CD14-positive monocyte (primary cell): ENCODE data around the gene IGF2BP2. TPM values are rescaled to one million over a fixed set of nuclear protein-coding genes. Genes with fewer than 3 reads are reported as not detected.
"Not testable (repeated sequence)": the region's sequence is repeated elsewhere in the genome, so short reads cannot be mapped to it uniquely, and the experiment has no call there.

ENCODE experiments used
- DNase-seq, 3 donors: peaks; one replicate each; pipeline ENCODE4 v3.0.0-alpha.2; 2011 to 2022
- H2AFZ ChIP-seq: 2 replicates; pipeline ENCODE4 v1.6.0; 2012; ENCODE audit warnings: mild to moderate bottlenecking, low read depth, low read length, inconsistent platforms; ENCODE audit not compliant: insufficient read depth, poor library complexity, severe bottlenecking
- H3K27ac ChIP-seq, 2 donors: 1 replicate in 1 of 2; 2 replicates in 1 of 2; pipeline ENCODE4 v1.5.1; 2012 to 2013; ENCODE audit warnings: low read length in 2 of 2, control low read depth in 1 of 2, inconsistent platforms in 1 of 2, low read depth in 1 of 2, mild to moderate bottlenecking in 1 of 2
- H3K27me3 ChIP-seq, 2 donors: one replicate each; pipeline versions ENCODE4 v1.6.0 to v1.6.1; 2011 to 2013; ENCODE audit warnings: low read length in 2 of 2; ENCODE audit not compliant: control insufficient read depth in 2 of 2, insufficient read depth in 2 of 2
- H3K36me3 ChIP-seq, 2 donors: replicated peaks in 1 of 2; 1 replicate in 1 of 2; 2 replicates in 1 of 2; pipeline versions ENCODE4 v1.5.1 to v1.6.1; 2012 to 2013; ENCODE audit warnings: low read length in 2 of 2, control low read depth in 1 of 2, inconsistent platforms in 1 of 2, mild to moderate bottlenecking in 1 of 2; ENCODE audit not compliant: insufficient read depth in 2 of 2, control insufficient read depth in 1 of 2
- H3K4me1 ChIP-seq, 2 donors: 1 replicate in 1 of 2; 2 replicates in 1 of 2; pipeline versions ENCODE4 v1.5.1 to v1.6.1; 2012 to 2013; ENCODE audit warnings: low read length in 2 of 2, control low read depth in 1 of 2, inconsistent platforms in 1 of 2, mild to moderate bottlenecking in 1 of 2, moderate library complexity in 1 of 2; ENCODE audit not compliant: insufficient read depth in 2 of 2, control insufficient read depth in 1 of 2
- H3K4me2 ChIP-seq: replicated peaks from 2 replicates; pipeline ENCODE3; 2012; ENCODE audit warnings: low read length, moderate library complexity, mild to moderate bottlenecking; ENCODE audit not compliant: poor library complexity, severe bottlenecking; ENCODE audit errors: extremely low read depth
- H3K4me3 ChIP-seq, 3 experiments: fragments of 200-600 bp in 1 of 3; sonication (generic) in 1 of 3; replicated peaks in 1 of 3; 1 replicate in 2 of 3; 2 replicates in 1 of 3; pipeline ENCODE4 v1.5.1; 2011 to 2013; ENCODE audit warnings: low read length in 3 of 3, mild to moderate bottlenecking in 3 of 3, control low read depth in 2 of 3, low read depth in 2 of 3, inconsistent platforms in 1 of 3, moderate library complexity in 1 of 3
- H3K79me2 ChIP-seq: 2 replicates; pipeline ENCODE4 v1.6.0; 2012; ENCODE audit warnings: mild to moderate bottlenecking, control low read depth, inconsistent platforms, low read length, moderate library complexity; ENCODE audit not compliant: insufficient read depth
- H3K9ac ChIP-seq: 2 replicates; pipeline ENCODE4 v1.6.0; 2017; ENCODE audit warnings: low read length, mild to moderate bottlenecking; ENCODE audit not compliant: insufficient read depth, poor library complexity, severe bottlenecking
- H3K9me3 ChIP-seq, 2 donors: replicated peaks in 1 of 2; 1 replicate in 1 of 2; 2 replicates in 1 of 2; pipeline versions ENCODE4 v1.5.1 to v1.6.1; 2012 to 2013; ENCODE audit warnings: low read length in 2 of 2, control low read depth in 1 of 2; ENCODE audit not compliant: control insufficient read depth in 1 of 2, insufficient read depth in 1 of 2
- H4K20me1 ChIP-seq: 2 replicates; pipeline ENCODE4 v1.6.0; 2012; ENCODE audit warnings: mild to moderate bottlenecking, low read length, control low read depth, moderate library complexity; ENCODE audit not compliant: insufficient read depth
- H3K27ac Mint-ChIP-seq, 7 donors: one replicate each; pipeline ENCODE4 v1.8.0; 2020; ENCODE audit warnings: mild to moderate bottlenecking in 7 of 7, mixed read lengths in 7 of 7, moderate library complexity in 6 of 7, inconsistent platforms in 2 of 7
- H3K27me3 Mint-ChIP-seq, 3 donors: one replicate each; pipeline ENCODE4 v1.8.0; 2021 to 2022; ENCODE audit warnings: low read depth in 3 of 3, mild to moderate bottlenecking in 3 of 3, mixed read lengths in 3 of 3, moderate library complexity in 3 of 3, inconsistent platforms in 1 of 3
- H3K36me3 Mint-ChIP-seq, 2 donors: one replicate each; pipeline ENCODE4 v1.8.0; 2020; ENCODE audit warnings: mixed read lengths in 2 of 2, inconsistent platforms in 1 of 2, mild to moderate bottlenecking in 1 of 2
- H3K4me1 Mint-ChIP-seq: one replicate; pipeline ENCODE4 v1.8.0; 2020; ENCODE audit warnings: mild to moderate bottlenecking, mixed read lengths
- H3K4me3 Mint-ChIP-seq, 2 donors: one replicate each; pipeline ENCODE4 v1.8.0; 2020; ENCODE audit warnings: mild to moderate bottlenecking in 2 of 2, mixed read lengths in 2 of 2, moderate library complexity in 1 of 2
- H3K9me3 Mint-ChIP-seq, 7 donors: one replicate each; pipeline ENCODE4 v1.8.0; 2020 to 2022; ENCODE audit warnings: mixed read lengths in 7 of 7, mild to moderate bottlenecking in 6 of 7, moderate library complexity in 6 of 7, inconsistent platforms in 2 of 7
- WGBS: methylation state at CpG from one replicate; pipeline ENCODE4 v1.1.5; 2013; ENCODE audit warnings: missing lambda C conversion rate; ENCODE audit not compliant: insufficient coverage; 5-methylcytosine and 5-hydroxymethylcytosine counted together
- intact Hi-C, 2 donors: fragments of 100-400 bp; cut with micrococcal nuclease; formaldehyde crosslinking; loops; one replicate each; pipeline versions ENCODE4 v1.15.0 to v1.15.1; 2023
- polyA plus RNA-seq, 3 donors: library from polyadenylated mRNA; depleted of rRNA in 1 of 3; unstranded in 2 of 3; stranded (reverse) in 1 of 3; fragments of 300-500 nt in 2 of 3; fragments of >200 nt in 1 of 3; fragmentation: Illumina TruSeq in 2 of 3; gene quantifications; 1 replicate in 2 of 3; 2 replicates in 1 of 3; pipeline ENCODE4 v1.2.3, GENCODE V29; 2012 to 2021
- TF ChIP-seq, protein P1 (sequence below): fragments of 200-600 bp; IDR thresholded peaks from one replicate; pipeline ENCODE4 v1.8.0; 2022; ENCODE audit warnings: antibody characterized with exemption, mild to moderate bottlenecking

Gene IGF2BP2
- polyA plus RNA-seq, 3 donors = 0.78 to 2.8 (median 1.00) TPM

DNA sequence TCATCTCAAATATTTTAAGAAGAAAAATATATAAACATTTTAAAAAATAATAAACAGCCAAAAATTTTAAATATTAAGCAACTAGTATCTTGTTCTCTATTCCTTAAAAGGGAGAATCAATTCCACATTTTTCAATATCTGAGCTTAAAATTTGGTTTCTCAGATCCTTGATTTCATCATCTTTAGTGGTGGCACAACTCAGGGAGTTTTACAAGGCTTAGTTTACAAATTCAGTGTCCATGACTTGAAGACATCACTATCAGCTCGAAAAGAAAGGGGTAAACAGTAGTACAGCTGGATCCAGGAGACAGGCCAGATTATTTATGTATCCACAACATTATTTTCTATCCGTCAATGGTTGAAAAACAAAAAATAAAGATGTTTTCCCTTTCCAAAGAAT, 11.6 kb downstream of the IGF2BP2 start:
- H2AFZ ChIP-seq = no peak overlapping the region
- no peak overlapping the region for H3K9ac ChIP-seq
- no peaks in the 10 kb centered on the region for H3K36me3 ChIP-seq
- no peaks in the 10 kb centered on the region for H3K36me3 Mint-ChIP-seq
- no peaks in the 10 kb centered on the region for H3K27me3 ChIP-seq
- peaks cover 96% of the 10 kb centered on the region for H3K79me2 ChIP-seq
- no peaks in the 10 kb centered on the region for H4K20me1 ChIP-seq
- H3K4me3 ChIP-seq = no peak overlapping the region
- WGBS = 100% methylated on average over 1 of the region's 2 CpGs
- H3K4me3 Mint-ChIP-seq = no peak overlapping the region
- DNase-seq = peak in 1 of 3 donors; percentile 39
- peak overlapping the region in 1 of 2 donors; percentile 45 for H3K27ac ChIP-seq
- TF ChIP-seq, protein P1, sequence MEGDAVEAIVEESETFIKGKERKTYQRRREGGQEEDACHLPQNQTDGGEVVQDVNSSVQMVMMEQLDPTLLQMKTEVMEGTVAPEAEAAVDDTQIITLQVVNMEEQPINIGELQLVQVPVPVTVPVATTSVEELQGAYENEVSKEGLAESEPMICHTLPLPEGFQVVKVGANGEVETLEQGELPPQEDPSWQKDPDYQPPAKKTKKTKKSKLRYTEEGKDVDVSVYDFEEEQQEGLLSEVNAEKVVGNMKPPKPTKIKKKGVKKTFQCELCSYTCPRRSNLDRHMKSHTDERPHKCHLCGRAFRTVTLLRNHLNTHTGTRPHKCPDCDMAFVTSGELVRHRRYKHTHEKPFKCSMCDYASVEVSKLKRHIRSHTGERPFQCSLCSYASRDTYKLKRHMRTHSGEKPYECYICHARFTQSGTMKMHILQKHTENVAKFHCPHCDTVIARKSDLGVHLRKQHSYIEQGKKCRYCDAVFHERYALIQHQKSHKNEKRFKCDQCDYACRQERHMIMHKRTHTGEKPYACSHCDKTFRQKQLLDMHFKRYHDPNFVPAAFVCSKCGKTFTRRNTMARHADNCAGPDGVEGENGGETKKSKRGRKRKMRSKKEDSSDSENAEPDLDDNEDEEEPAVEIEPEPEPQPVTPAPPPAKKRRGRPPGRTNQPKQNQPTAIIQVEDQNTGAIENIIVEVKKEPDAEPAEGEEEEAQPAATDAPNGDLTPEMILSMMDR = no peak
- peak overlapping the region in 2 of 7 donors; percentile 25 to 59 for H3K27ac Mint-ChIP-seq
- no peaks in the 10 kb centered on the region for H3K9me3 Mint-ChIP-seq
- H3K4me2 ChIP-seq = no peak overlapping the region
- no peaks in the 10 kb centered on the region for H3K9me3 ChIP-seq
- intact Hi-C loops = no loop called here
- peaks cover 24 to 34% of the 10 kb centered on the region in 2 donors for H3K4me1 ChIP-seq
- H3K27me3 Mint-ChIP-seq = no peaks in the 10 kb centered on the region
- peaks cover 39% of the 10 kb centered on the region for H3K4me1 Mint-ChIP-seq

DNA sequence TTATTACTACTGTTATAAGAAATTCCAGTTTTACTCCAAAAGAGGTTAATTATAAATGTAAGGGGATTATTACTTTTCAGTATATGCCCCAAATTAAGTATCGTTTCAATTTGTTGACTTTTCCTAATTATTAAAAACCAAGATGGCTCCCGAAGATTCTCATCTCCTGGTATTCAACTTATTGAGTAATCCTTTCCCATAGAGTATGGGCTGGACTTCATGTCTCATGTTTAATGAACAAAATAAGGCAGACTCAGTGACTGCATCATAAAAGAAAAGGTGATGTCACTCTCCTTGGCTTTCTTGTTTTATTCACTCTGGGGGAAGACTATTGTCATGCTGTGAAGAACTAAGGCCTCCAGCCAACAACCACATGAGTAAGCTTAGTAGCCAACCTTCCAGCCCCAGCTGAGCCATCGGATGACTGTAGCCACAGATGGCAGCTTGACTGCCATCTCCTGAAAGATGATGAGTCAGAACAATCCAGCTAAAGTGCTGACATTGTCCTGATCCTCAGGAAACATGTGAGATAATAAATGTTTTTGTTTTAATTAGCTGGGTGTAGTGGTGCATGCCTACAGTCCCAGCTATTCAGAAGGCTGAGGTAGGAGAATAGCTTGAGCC, 17.3 kb downstream of the IGF2BP2 start:
- peak overlapping the region; percentile 34 to 60 for H3K27ac ChIP-seq
- peak overlapping the region; percentile 16 to 79 (median 66) for H3K27ac Mint-ChIP-seq
- H3K4me1 ChIP-seq = peaks cover 18 to 25% of the 10 kb centered on the region in 2 donors
- no peak overlapping the region for H3K9ac ChIP-seq
- WGBS = no CpG with 5 or more reads among the region's 3 CpGs
- H3K36me3 Mint-ChIP-seq = no peaks in the 10 kb centered on the region
- peak overlapping the region in 1 of 3 experiments; percentile 32 for H3K4me3 ChIP-seq
- TF ChIP-seq, protein P1 = no peak
- H3K36me3 ChIP-seq = no peaks in the 10 kb centered on the region
- H3K79me2 ChIP-seq = peaks cover 68% of the 10 kb centered on the region
- no peaks in the 10 kb centered on the region for H4K20me1 ChIP-seq
- no peaks in the 10 kb centered on the region for H3K9me3 ChIP-seq
- H3K4me3 Mint-ChIP-seq = no peak overlapping the region
- intact Hi-C loops = no loop called here
- peaks cover 0 to 3% (median 0%) of the 10 kb centered on the region in 7 donors for H3K9me3 Mint-ChIP-seq
- H3K4me1 Mint-ChIP-seq = peaks cover 35% of the 10 kb centered on the region
- no peaks in the 10 kb centered on the region for H3K27me3 ChIP-seq
- no peak overlapping the region for H3K4me2 ChIP-seq
- no peak overlapping the region for H2AFZ ChIP-seq
- DNase-seq = peak; percentile 64 to 88 (median 78)
- no peaks in the 10 kb centered on the region for H3K27me3 Mint-ChIP-seq

DNA sequence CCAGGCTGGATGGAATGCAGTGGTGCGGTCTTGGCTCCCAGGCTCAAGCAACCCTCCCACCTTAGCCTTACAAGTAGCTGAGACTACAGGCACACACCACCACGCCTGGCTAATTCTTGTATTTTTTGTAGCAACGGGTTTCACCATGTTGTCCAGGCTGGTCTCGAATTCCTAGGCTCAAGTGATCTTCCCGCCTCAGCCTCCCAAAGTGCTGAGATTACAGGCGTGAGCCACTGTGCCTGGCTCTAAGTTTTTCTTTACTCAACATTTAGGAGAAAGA, 26.1 kb downstream of the IGF2BP2 start:
- DNase-seq, H3K9me3 ChIP-seq, H3K36me3 ChIP-seq, H3K9me3 Mint-ChIP-seq, H2AFZ ChIP-seq, H3K27ac Mint-ChIP-seq, H3K27me3 Mint-ChIP-seq, H4K20me1 ChIP-seq, H3K4me2 ChIP-seq, H3K9ac ChIP-seq, H3K4me3 Mint-ChIP-seq, intact Hi-C loops, H3K27ac ChIP-seq, H3K36me3 Mint-ChIP-seq, H3K4me3 ChIP-seq, H3K27me3 ChIP-seq: not testable (repeated sequence)
- Histone ChIP-seq H3K4me1 (peaks cover 43 to 50% of the 10 kb centered on the region in 2 donors), H3K79me2 (peaks cover 75% of the 10 kb centered on the region)
- 98% methylated on average over 6 of the region's 6 CpGs for WGBS
- H3K4me1 Mint-ChIP-seq = peaks cover 67% of the 10 kb centered on the region
